LoVo (cell line): ENCODE results near the gene ERFL.
A peak's percentile ranks its signal among the peaks of the same experiment; 100 is the strongest.

Source experiments
- DNase-seq: peaks from one replicate; pipeline ENCODE4 v3.0.0-alpha.2; 2016; ENCODE audit warnings: low spot score

The ERFL gene

GRCh38 chr19:41859618-41860418, 68.4 kb downstream of the ERFL start, which contains the start of gene RPS19:
TSS of gene RPS19 (plus strand) at chr19:41860255. CDS start at chr19:41860775, 520 bp downstream.
- peak; percentile 98 for DNase-seq

DNA sequence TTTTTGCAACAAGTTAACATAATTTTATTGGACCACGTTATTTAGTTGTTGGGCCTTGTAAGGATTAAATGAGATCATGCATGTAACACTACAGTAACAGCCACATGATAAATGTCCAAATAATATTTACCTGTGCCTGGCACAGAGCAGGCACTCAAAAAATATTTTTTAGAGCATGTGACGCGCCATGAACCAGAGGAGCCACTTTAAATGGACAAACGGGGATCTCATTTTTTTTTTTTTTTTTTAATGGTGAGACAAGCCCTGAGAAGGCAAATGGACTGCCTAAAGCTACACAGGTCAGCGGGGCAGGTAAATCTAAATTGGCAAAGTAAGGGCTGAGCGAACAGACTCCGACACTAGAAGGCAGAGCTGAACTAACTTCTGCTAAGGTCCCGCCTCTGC, 69.0 kb downstream of the ERFL start:
- no peak for DNase-seq
